HL-60/S4 (cell line): ENCODE results near the gene RGL3.
"Not testable (repeated sequence)": the region's sequence is repeated elsewhere in the genome, so short reads cannot be mapped to it uniquely, and the experiment has no call there.

Source experiments
- in situ Hi-C: fragments of 300-500 bp; cut with MboI; formaldehyde crosslinking; loops from 2 replicates; pipeline ENCODE4 v1.14.3; 2022; ENCODE audit warnings: low sequenced_read_pairs

Gene RGL3

DNA sequence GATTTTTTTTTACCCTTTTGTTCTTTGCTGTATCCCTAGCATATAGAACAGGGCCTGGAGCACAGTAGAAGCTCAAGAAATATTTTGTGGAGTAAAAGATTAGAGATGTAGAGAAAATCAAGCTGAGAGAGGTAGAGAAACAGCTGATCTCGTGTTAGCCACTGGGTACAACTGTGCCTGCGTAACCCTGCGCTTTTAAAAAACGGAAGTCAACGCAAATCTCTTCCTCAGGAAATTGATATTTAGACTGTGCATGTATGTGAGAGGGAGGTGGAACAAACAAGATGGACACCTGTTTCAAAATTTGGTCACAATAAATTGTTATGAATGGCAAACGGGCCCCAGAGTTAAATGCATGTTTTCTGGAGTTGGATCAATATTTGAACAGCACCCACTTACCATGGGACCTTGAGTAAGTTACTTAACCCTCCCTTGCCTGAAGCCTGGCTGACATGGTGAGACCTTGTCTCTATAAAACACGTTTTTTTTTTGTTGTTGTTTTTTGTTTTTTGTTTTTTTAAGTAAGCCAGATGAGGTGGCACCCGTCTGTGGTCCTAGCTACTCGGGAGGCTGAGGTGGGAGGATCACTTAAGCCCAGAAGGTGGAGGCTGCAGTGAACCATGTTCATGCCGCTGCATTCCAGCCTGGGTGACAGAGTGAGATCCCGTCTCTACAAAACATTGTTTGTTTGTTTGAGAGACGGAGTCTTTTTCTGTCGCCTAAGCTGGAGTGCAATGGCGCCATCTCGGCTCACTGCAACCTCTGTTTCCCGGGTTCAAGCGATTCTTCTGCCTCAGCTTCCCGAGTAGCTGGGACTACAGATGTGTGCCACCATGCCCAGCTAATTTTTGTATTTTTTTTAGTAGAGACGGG, 31.7 kb downstream of the RGL3 start:
- in situ Hi-C loops: no loop called here

GRCh38 chr19:11384778-11385129, 34.4 kb downstream of the RGL3 start:
- in situ Hi-C loops: no loop called here

GRCh38 chr19:11383706-11384048, 35.4 kb downstream of the RGL3 start:
- in situ Hi-C loops: no loop called here

DNA sequence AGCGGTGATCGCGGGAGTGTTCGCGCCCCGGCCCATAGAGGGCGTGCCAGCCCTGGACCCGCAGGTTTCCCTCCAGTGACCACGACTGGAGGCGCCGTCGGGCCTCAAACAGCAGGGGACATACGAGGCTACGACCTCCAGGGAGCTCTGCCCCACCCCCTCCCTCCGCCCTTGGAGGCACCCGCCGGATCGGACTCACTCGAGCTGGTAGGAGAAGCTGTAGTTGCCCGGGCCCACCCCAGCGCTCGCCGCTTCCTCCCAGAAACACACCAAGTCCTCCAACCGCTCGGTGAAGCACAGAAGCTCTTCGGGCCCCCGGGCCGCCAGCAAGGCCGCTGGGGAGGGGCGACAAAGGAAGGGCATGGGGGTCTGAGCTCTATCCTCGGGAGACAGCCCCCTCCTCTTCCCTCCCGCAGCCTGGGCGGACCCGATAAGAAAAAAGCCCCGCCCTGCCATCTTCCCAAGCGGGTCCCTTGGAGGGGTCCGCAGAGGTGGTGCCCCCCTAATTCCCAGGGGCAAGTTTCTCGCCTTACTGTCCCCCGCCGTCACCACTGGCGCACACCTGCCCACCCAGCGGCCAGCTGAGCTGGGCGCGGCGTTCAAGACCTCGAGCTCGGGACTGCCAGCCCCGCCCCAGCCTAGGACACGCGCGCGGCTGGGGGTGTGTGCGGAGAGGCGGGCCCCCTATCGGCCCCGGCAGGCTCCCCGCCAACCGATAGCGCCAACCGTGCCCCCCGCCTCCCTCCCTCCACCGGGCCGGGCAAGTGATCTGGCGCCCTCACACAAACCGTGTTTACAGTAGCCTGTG, 36.0 kb downstream of the RGL3 start:
- in situ Hi-C loops: no loop called here

- in situ Hi-C loops: no loop called here
Measured at GRCh38 chr19:11380653-11381537, 38.2 kb downstream of the RGL3 start.

GRCh38 chr19:11379857-11380350, 39.2 kb downstream of the RGL3 start:
- in situ Hi-C loops: no loop called here

DNA sequence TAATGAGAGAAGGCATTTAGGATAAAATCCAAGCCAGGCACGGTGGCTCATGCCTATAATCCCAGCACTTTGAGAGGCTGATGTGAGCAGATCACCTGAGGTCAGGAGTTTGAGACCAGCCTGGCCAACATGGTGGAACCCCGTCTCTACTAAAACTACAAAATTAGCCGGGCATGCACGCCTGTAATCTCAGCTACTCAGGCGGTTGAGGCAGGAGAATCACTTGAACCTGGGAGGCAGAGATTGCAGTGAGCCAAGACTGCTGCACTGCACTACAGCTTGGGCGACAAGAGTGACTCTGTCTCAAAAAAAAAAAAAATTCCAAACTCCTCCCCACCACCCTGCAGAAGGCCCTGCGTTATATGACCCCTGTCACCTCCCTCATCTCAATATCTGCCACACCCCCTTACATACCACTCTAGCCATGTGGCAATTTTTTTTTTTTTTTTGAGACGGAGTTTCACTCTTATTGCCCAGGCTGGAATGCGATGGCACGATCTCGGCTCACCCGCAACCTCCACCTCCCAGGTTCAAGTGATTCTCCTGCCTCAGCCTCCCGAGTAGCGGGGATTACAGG, 39.8 kb downstream of the RGL3 start:
- in situ Hi-C loops: not testable (repeated sequence)

- in situ Hi-C loops: no loop called here
Measured at GRCh38 chr19:11378319-11379189, 40.6 kb downstream of the RGL3 start.

DNA sequence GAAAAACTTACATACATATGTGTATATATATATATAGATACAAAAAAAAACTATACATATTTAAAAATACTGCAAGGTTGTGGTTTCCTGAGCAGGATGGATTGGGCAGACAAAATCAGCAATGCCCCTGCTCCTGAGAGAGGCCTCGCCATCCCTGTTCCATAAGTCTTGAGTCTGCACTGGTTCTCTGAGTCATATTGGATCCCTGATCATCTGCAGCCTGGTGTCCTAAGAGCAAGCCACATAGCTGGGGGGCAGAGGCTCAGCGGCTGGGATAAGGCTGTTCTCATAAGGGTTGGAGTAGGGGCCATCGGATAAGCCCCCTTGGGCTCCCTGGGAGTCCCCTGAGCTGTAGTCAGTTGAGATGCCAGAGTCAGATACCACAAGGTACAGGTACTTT, 41.4 kb downstream of the RGL3 start:
- in situ Hi-C loops: no loop called here

GRCh38 chr19:11377237-11377636, 41.9 kb downstream of the RGL3 start:
- in situ Hi-C loops: no loop called here

DNA sequence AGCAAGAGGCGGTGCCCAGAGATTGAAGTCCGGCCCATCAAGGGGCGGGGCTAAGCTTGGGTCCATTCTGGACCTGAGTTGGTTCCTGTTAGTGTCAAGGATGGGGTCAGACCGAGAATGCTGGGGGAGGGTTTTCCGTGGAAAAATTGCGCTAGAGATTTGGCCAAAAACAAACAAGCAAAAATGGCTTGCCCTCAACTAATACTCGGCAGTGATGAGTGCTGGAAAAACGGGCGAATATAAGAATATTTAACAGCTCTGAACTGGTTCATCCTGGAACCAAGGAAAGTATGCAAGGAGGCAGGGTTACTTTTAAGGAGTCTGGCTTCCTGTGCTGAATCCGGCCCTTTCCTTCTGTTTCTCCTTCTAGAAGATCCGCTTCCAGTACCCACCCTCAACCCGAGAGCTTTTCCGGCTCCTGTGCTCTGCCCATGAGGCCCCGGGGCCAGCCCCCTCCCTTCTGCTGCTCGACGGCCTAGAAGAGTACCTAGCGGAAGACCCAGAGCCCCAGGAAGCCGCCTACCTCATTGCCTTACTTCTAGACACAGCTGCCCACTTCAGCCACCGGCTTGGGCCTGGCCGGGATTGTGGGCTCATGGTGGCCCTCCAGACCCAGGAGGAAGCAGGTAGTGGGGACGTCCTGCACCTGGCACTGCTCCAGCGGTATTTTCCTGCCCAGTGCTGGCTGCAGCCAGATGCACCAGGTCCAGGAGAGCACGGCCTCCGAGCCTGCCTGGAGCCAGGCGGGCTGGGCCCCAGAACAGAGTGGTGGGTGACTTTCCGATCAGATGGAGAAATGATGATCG, 43.8 kb downstream of the RGL3 start:
- in situ Hi-C loops: no loop called here

DNA sequence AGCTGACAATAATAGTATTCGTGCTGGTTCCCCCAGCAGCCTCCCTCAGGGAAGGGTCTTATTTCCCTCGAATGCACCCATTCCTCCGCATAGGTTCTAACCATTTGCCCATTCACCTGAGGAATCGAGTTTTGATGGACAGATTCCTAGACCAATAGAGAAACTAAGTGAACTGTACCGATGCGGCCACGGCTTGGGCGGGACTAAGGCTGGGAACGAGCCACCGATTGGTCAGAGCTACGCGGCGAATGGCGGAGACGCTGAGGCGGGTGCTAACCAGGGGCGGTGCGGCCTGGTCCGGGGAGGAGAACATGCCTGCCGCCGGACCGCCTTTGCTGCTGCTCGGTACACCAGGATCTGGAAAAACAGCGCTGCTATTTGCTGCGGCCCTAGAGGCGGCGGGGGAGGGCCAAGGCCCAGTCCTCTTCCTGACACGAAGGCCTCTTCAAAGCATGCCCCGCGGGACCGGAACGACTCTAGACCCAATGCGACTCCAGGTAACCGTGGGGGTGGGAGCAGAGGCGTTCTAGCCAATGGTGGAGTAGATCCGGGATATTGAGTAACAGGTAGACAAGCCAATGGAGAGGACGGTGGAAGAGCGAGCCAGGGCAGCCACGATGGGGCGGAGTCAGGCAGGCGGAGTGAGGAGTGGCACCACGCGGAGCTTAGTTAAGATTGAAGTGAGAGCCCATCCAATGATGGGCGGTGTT, 44.5 kb downstream of the RGL3 start, which contains the start of gene SWSAP1:
TSS of gene SWSAP1 (plus strand) at position 234 of the 710 bp plus-strand sequence. CDS start at position 249, 15 bp downstream.
- in situ Hi-C loops: no loop called here

DNA sequence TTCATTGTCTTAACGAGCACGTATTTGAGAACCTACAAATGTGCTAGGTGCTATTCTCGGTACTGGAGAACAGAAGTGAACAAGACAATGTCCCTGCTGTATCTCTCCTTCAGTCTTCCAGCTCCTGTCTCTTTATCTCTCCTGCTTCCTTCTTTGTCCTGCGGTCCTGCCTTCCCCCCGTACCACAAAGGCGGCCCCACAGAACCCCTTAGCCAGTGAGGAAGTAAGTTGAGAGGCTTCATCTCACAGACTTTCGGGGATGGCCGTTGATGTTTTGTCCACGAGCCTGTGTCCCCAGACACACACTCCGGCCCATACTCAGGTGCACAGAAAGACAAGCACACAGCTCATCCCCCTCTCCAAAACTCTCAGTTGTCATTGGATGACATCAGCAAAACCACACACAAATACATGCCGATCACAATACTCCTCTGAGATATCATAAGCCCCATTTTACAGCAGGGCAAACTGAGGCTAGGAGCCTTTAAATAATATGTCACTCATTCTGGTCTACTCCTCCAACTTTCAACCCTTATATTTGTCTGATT, 45.2 kb downstream of the RGL3 start:
- in situ Hi-C loops: no loop called here

GRCh38 chr19:11373166-11373884, 45.8 kb downstream of the RGL3 start:
- in situ Hi-C loops: no loop called here

GRCh38 chr19:11370744-11371143, 48.4 kb downstream of the RGL3 start:
- in situ Hi-C loops: no loop called here

DNA sequence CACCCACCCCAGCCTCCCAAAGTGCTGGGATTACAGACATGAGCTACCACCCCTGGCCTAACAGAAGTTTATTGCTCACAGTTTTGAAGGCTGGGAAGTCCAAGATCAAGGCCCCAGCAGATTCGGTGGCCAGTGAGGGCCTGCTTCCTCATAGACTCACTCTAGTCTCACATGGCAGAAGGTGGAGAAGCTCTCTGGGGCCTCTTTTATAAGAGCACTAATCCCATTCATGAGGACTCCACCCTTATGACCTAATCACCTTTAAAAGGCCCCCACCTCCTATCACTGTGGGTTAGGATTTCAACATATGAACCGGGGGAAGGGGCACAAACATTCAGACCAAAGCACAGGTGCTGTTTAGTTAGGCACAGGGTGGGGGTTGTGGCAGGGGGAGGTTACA, 51.6 kb downstream of the RGL3 start:
- in situ Hi-C loops: no loop called here

- in situ Hi-C loops: no loop called here
Measured at GRCh38 chr19:11365557-11366117, 53.5 kb downstream of the RGL3 start.
